Dedifferentiated amniotic fluid mesenchymal stem cell (primary cell): ENCODE measurements around the gene VPS4A.
"Not testable (repeated sequence)": the region's sequence is repeated elsewhere in the genome, so short reads cannot be mapped to it uniquely, and the experiment has no call there.

Source experiments
- DNase-seq: peaks from one replicate; pipeline ENCODE4 v3.0.0-alpha.2; 2016; ENCODE audit errors: extremely low spot score

Gene VPS4A

DNA sequence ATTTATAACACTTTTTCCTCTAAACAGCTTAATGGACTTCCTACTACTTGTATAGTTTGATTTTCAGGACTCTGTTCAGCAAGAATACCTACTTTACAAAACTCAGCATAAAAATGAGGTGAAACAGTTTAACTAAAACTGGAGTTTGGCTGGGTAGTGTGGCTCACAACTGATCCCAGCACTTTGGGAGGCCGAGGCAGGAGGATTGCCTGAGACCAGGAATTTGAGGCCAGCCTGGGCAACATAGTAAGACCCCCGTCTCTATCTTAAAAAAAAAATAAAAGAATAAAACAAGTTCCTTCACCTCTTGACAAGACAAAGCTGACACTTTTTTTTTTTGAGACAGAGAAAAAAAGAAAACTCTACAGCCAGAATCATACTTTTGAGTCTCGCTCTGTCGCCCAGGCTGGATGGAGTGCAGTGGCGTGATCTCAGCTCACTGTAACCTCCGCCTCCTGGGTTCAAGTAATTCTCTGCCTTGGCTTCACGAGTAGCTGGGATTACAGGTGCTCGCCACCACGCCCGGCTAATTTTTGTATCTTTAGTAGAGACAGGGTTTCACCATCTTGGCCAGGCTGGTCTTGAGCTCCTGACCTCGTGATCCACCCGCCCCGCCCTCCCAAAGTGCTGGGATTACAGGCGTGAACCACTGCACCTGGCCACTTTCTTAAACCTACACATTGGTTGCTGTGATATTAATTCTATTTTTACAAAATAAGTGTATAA, 16.6 kb downstream of the VPS4A start:
- DNase-seq: no peak

DNA sequence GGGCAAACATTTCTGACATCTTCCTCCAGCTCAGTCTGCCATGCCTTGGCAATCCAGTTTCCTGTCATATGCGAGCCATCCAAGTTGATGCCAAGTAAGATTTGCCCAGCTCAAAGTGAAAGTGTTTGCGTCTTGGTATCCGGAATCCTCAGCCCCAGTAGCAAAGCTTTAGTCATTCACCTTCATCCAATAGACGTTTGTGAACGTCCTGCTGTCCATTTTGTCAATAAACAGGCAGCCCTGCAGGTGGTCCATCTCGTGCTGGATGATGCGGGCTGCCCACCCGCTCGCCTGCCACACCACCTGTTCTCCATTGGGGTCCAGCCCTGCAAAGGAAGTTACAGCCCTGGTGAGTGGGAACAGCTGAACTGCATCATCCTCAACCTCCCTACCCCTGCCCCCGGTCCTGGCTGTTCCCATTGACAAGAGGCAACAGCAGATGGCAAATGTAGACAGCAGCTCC, 17.7 kb downstream of the VPS4A start:
- no peak for DNase-seq

DNA sequence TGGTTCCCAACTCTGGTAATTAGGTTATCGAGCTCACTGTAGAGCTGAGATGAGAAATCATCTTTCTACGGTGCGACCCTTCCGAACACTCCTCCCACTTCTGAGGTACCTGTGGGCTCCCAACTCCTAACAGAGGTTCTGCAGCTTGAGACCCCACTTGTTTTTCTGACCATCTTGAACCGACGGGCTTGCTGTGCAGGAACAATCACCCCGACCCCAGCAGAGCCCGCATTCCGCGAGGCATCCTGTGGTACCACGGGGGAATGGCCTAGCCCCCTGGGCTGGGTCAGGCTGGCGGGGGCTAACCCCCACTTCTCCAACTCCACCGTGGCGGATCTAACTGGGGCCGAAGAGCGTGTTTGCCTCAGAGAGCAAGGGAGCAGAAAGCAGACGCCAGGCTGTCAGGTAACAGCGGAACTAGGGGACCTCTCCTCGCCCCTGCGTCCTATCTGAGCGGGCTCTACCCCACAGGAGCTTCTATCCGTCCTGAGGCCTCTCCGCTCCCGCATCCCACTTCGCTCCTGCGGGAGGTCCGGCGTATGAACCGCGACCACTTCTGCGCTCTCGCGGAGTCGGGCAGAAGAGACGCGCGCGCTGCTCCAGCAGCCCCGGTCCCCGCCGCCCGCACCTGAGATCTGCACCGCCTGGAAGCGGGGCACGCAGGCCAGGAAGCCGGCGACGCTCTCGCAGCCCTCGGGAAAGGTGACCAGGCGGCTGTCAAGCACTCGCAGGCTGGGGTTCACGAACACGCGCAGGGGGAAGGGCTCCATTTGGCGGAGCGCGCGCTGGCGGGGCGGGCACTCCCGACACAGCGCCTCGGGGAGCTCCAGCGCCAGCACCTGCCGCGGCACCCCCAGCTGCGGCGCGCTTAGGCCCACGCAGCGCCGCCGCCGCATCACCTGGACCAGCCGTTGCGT, 18.5 kb downstream of the VPS4A start:
- no peak for DNase-seq

DNA sequence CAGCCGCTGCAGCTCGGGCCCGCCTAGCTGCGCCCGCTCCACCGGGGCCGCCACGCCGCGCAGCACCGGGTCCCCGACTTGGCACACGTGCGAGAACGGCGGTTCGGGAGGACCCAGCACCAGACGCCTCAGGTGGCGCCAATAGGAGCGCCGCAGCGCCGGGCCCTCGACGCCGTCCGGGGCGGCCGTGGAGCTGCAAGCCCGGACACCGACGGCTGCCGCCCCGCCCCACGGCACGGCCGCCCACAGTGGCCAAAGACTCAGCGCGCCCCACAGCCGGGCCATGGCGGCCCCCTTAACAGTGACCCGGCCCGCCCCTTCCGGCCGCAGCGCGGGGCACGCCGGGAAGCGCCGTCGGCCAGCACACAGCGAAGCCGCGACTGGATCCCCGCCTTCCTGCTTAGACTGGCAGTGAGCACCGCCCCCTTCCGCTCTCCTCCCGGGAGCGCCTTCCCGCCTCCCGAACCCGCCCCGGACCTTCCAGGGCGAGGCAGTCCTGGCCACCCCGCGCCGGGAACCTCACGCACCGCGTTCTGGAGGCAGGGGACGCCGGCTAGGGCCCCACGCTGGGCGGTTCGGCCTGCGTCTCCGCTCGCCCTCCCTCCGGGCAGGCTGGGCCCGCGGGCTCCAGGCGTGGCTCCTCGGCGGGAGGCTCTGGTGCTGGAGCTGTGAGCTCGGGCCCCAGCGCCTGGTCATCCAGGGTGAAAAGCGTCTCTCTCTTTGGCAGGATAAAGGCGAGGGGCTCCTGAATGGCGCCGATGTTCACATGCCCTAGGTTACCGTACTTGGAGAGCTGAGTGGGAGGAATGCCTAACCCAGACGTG, 19.3 kb downstream of the VPS4A start, which contains the start of gene PDF:
TSS of gene PDF (minus strand) at position 303 of the 824 bp plus-strand sequence. CDS start at position 285, 18 bp downstream.
- peak; percentile 90 for DNase-seq

DNA sequence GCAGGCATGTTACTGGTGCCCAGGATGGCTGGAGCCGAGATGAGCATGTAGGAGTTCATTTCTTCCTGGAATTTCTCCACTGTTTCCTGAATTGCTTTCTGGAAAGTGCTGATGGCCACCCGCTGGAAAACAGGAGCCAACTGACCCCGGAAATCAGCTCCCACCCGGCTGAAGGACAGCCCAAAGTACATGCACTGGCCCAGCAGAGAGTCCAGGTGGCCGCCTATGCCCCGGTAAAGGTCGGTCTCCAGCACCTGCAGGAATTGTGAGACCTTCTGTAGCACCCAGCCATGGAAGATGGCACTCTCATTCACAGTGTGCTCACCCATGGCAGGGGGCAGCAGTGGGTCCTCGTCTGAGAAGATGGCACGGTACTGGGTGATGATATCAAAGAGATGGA, 23.5 kb downstream of the VPS4A start:
- no peak for DNase-seq

DNA sequence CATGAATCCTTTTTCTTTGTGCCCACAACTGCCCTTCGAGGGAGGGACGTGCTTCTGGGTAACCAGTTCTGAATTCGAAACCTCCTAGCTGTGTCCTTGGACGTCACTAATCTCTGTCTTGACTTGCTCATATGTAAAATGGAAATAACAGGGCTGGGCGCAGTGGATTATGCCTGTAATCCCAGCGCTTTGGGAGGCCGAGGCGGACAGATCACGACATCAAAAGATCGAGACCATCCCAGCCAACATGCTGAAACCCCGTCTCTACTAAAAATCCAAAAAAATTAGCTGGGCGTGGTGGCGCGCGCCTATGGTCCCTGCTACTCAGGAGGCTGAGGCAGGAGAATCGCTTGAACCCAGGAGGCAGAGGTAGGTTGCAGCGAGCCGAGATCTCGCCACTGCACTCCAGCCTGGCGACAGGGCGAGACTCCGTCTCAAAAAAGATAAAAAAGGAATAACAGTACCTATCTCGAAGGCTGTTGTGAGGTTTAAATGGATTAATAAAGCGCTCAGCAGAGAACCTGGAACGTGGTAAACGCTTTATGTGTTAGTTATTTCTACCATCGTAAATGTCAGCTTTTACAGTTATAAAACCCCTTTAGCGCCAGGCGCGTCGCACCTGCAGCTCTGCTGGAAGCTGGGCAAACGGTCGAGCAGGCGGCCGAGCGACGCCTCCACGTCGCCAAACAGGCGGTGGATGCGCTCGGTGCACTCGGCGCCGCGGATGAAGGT, 27.6 kb downstream of the VPS4A start:
- DNase-seq: no peak

DNA sequence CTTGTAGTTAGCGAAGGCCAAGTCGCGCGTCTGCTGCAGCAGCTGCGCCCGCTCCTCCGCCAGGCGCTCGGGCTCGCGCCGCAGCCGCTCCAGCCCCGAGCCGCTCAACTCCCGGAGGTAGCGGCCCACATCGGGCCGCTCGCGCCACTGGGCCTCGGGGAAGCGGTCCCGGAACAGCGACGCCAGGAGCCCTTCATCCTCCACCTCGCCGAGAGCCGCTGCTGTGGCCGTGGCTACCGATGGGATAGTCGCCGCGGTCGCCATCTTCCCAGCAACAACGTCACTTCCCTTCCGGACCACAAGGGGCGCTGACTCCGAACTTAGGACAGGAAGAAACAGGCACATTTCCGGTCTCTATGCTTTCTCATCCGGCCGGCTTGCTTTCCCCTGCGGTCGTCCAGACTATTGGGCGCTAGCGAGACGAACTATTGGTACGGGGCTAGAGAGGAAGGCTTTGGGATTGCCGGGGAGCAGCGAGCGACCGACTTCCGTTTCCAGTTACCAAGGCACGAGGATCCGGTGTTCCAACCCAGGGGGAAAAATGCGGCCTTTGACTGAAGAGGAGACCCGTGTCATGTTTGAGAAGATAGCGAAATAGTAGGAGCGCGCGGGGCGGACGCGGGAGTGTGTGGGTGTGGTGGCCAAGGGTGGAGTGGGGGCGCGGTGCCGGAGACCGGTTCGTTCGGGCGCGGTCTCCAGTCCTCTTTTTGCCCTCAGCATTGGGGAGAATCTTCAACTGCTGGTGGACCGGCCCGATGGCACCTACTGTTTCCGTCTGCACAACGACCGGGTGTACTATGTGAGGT, 28.3 kb downstream of the VPS4A start, which contains the start of the genes COG8 and NIP7:
TSS of gene COG8 (minus strand) at position 276 of the 806 bp plus-strand sequence. CDS start at position 264, 12 bp downstream.
TSS of gene NIP7 (plus strand) at position 484 of the 806 bp plus-strand sequence. CDS start at position 542, 58 bp downstream.
- peak; percentile 99 for DNase-seq

DNA sequence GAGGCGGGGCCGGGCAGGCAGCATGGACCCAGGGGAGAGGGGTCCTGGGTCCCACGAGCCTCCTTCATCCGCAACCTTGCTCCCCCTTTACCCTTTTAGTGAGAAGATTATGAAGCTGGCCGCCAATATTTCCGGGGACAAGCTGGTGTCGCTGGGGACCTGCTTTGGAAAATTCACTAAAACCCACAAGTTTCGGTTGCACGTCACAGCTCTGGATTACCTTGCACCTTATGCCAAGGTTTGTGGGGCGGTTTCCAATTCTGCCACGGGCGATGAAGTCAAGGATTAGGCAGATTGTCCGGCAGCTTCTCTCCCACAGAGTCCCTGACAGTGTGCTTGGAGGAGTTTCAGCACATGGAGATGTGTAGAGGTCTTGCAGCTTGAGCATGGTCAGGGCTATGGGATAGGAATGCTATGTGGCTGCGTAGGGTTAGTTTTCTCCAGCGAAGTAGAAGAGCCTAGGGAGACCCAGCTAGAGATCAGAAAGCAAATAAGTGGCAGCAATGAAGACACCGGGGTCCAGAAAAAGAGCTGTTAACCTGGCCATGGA, 29.0 kb downstream of the VPS4A start:
- no peak for DNase-seq

DNA sequence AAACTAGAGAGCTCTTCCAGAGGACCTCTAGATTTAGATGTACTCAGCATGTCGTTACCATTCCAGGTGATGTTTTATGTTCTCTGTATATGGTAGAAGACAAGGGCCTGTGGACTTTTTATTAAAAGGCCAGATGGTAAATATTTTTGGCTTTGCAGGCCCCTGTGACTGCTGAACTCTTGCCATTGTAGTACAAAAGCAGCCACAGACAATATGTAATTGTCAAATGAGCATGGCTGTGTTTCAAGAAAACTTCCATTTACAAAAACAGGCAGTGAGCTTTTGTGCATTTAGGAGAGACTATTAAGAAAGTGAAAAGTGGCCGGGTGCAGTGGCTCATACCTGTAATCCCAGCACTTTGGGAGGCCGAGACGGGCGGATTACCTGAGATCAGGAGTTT, 33.0 kb downstream of the VPS4A start:
- no peak for DNase-seq

DNA sequence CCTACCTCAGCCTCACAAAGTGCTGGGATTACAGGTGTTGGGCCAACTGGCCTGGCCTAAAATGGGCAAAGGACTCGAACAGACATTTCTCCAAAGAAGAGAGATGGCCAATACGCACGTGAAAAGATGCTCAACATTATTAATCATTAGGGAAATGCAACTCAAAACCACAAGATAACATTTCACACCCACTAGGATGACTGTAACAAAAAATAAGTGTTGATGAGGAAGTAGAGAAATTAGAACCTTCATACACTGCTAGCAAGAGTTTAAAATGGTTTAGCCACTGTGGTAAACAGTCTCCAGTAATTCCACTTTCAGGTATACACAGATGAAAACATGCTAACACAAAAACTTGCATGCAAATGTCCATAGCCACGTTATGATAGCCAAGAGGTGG, 34.8 kb downstream of the VPS4A start:
- no peak for DNase-seq

DNA sequence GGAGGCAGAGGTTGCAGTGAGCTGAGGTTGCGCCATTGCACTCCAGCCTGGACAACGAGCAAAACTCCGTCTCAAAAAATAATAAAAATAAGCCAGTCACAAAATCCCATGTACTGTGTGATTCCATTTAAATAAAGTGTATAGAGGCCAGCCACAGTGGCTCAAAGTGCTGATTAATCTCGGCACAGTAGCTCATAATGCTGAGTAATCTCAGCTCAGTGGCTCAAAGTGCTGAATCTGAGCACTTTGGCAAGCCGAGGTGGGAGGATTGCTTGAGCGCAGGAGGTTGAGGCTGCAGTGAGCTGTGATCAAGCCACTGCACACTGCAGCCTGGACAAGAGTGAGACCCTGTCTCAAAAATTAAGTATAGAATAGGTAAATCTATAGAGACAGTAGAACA, 35.5 kb downstream of the VPS4A start:
- no peak for DNase-seq

DNA sequence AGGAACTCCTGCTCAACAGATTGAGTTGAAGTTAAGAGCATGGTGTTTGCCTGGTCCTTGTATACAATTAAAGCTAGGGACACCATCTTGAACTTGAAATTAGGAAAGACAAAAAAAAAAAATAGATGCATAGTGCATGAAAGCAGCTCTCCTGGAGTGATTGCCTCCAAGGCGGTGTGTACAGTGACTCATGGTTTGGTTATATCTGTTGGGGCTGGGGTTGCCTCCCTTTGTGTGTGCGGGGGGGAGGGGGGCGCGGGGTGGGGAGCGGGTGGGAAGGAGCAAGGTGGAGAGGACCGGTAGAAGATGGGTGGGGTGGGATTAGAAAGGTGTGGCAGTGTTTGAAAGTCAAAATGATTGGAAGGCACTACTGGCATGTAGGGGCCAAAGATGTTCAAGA, 37.1 kb downstream of the VPS4A start:
- no peak for DNase-seq

DNA sequence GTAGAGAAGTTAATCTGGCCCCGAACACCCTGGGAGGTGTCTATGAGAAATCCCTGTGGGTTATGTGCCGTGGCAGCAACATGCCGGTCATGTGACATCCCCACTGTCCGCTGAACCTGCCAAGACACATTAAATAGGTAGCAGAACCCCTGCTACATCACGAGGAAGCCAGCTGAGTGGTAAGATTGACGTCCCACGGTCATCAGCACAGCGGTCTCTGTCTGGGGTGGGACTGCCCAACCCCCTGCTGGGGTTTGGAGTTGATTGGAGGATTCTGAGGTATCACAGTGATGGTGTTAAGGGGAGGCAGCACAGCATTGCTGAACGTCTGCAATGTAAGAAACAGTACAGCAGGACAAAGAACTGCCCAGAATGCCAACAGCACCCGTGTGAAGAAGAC, 38.4 kb downstream of the VPS4A start:
- no peak for DNase-seq

DNA sequence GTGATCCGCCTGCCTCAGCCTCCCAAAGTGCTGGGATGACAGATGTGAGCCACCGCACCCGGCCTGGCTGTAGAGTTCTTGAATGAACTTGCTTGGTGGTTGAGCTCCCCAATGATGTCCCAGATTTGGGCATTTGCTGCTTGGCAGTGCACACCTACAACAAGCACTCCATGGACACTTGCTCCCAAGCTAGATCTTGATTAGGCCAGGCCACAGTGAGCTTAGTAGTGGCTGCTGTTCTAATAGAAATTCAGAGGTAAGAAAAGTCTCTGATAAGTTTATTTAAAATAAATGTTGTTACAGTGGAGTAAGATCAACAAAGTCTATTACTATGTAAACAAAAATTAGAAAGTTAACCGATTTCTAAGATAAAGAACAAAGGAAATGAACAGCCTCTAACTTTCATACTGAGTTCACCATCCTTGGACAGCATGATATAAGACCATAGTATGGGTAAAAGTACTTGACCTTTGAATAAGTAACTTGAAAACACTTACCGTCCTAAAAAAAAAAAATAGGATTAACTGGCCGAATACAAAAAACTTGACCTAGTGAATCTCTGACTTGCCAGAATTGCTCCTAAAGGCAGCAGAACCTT, 39.5 kb downstream of the VPS4A start:
- DNase-seq: no peak

DNA sequence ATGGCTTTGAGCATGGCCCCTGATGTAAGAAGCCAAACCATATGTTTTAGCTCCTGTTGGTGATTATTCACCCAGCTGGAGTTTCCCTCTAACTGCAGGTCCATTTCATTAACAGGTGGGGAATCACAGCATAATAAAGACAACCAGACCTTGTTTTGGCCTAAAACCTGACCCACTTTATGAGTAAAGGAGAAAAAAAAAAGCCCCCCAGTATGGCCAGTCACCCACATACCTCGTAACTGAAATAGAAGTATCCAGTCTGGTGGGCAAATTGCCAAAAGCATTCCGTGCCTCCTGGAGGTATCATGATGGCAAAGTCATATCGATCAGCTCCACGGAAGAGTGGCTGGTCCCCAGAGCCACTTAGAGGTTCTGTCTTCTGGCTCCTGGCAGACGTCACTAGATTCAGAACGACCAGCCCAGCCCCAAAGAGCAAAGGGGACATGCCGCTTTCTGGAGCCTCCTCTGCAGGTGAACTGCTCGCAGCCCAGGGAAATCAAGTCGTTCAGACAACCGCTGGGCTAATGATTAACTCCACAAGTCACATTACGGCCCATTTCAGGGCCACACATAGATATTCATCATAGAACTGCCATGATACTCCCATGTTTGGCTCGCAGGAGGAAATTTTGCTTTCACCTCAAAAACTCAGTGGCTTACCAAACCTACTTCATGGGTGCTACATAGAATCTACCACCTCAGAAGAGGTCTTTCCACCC, 40.3 kb downstream of the VPS4A start, which contains the start of gene TMED6:
TSS of gene TMED6 (minus strand) at position 478 of the 719 bp plus-strand sequence. CDS start at position 445, 33 bp downstream.
- DNase-seq: no peak

DNA sequence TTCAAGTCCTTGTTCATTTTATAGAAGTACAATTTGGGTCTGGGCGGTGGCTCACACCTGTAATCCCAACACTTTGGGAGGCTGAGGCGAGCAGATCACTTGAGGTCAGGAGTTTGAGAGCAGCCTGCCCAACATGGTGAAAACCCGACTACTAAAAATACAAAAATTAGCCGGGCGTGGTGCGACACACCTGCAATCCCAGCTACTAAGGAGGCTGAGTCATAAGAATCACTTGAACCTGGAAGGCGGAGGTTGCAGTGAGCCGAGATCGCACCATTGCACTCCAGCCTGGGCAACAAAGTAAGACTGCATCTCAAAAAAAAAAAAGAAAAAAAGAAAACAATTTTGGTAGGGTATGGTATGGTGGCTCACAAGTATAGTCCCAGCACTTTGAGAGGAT, 48.9 kb downstream of the VPS4A start:
- DNase-seq: not testable (repeated sequence)

DNA sequence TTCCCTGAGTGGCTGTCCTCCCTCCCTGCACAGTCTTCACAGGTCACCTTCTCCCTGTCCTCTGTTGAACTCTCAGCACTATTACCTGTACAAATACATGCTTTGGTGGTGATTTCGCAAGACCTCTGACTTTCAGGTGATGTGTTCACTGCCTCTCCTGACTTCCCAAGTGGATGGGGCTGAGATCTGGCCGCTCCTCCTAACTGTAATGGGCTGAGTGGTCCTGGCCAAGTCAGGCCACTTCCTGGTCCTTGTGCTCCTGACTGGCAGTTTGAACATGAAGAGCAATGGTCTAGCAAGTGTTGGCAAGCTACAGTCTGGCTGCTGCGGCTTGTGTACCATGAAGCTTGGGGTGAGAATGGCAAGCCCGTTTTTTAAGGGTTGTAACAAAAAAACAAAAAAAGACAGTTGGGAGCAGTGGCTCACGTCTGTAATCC, 52.1 kb downstream of the VPS4A start:
- no peak for DNase-seq

DNA sequence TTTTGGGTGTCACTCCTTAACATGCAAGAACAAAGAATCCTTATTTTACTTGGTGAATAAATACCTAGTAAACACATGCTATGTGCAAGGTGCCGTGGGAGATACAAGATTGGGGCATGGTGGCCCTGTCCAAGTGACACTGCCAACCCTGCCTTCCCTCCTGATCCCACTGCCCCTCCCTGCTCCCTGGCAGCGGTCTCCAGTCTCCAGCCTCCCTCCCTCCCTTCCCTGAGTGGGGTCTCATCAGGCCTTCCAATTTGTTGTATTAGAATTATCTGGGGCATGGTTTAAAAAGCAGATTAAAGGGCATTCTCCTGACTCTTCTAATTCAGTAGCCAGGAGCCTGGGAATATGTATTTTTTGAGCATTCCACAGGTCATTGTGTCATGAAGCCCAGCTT, 52.9 kb downstream of the VPS4A start:
- DNase-seq: no peak

DNA sequence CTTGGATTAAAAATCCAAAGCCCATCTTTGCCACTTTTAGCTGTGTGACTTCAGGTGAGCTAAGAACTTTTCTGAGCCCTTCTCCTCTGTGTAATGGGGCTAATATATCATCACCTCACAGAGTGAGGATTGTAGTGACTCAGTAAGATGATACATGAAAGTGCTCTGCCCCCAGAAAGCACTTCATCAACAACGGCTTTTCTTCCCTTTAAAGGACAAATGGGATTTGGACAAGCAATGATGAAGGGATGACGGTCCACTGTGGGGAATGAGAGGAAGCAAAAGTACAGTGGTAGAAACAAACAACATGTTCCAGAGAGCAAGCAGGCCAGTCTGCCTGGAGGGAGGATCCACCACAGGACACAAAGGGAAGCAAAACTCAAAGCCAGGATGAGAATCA, 54.8 kb downstream of the VPS4A start:
- DNase-seq: no peak
